ENCODE results near the gene CATSPER3.

The CATSPER3 gene

GRCh38 chr5:134967607-134968006 is at the start of gene CATSPER3:
Gene CATSPER3 (plus strand): TSS chr5:134967907. CDS start chr5:134967992, 85 bp downstream.
- TF ChIP-seq CTCF (IDR thresholded peaks at IDR 0.05; ENCODE audit: insufficient read depth, missing control alignments) = no peak
- FAIRE-seq (no peak), DNase-seq (ENCODE audit: insufficient read length, low spot score) (no peak)

- DNase-seq (ENCODE audit: insufficient read length, low spot score) (no peak), FAIRE-seq (no peak)
- no peak for TF ChIP-seq CTCF (IDR thresholded peaks at IDR 0.05; ENCODE audit: insufficient read depth, missing control alignments)
Measured at GRCh38 chr5:134918861-134919260, 48.8 kb upstream of the CATSPER3 start.

- TF ChIP-seq CTCF (IDR thresholded peaks at IDR 0.05; ENCODE audit: insufficient read depth, missing control alignments) = no peak
- DNase-seq (ENCODE audit: insufficient read length, low spot score) = no peak
- no peak for FAIRE-seq
Measured at GRCh38 chr5:134920848-134921575, 46.7 kb upstream of the CATSPER3 start.

GRCh38 chr5:134932508-134932907 is 35.2 kb upstream of the CATSPER3 start:
- no peak for TF ChIP-seq CTCF (IDR thresholded peaks at IDR 0.05; ENCODE audit: insufficient read depth, missing control alignments)
- no peak for FAIRE-seq
- DNase-seq (ENCODE audit: insufficient read length, low spot score) = no peak

GRCh38 chr5:134934202-134934601 is 33.5 kb upstream of the CATSPER3 start:
- no peak for FAIRE-seq
- TF ChIP-seq CTCF (IDR thresholded peaks at IDR 0.05; ENCODE audit: insufficient read depth, missing control alignments) = no peak
- DNase-seq (ENCODE audit: insufficient read length, low spot score) = no peak

- DNase-seq (ENCODE audit: insufficient read length, low spot score) (no peak), FAIRE-seq (no peak)
- TF ChIP-seq CTCF (IDR thresholded peaks at IDR 0.05; ENCODE audit: insufficient read depth, missing control alignments) = no peak
Measured at GRCh38 chr5:134935711-134936602, 31.8 kb upstream of the CATSPER3 start.
